HL-60 (cell line): ENCODE measurements around the gene OR8G1.

Experiments used
- DNase-seq, 2 experiments: peaks; one replicate each; pipeline ENCODE4 v3.0.0-alpha.2; 2010 to 2020; ENCODE audit warnings: low read depth in 1 of 2, low spot score in 1 of 2
- H3K27ac ChIP-seq: fragments of 250-450 bp; sonication (Bioruptor Pico); replicated peaks from 2 replicates; pipeline ENCODE4 v1.5.1; 2020; ENCODE audit warnings: mild to moderate bottlenecking, moderate library complexity
- H3K27me3 ChIP-seq: fragments of 250-450 bp; sonication (Bioruptor Pico); 2 replicates; pipeline ENCODE4 v1.5.1; 2021; ENCODE audit warnings: mild to moderate bottlenecking, moderate library complexity; ENCODE audit not compliant: insufficient read depth, poor library complexity, severe bottlenecking
- H3K4me3 ChIP-seq: replicated peaks from 2 replicates; pipeline ENCODE4 v1.5.1; 2011; ENCODE audit warnings: mild to moderate bottlenecking, control low read depth, low read length; ENCODE audit not compliant: insufficient read depth
- GABPA ChIP-seq: IDR thresholded peaks from 2 replicates; pipeline ENCODE4 v1.6.1; 2012; ENCODE audit warnings: low read depth
- POLR2AphosphoS5 ChIP-seq: IDR thresholded peaks from 2 replicates; pipeline ENCODE4 v1.6.1; 2012; ENCODE audit warnings: low read depth
- REST ChIP-seq: IDR thresholded peaks from 2 replicates; pipeline ENCODE4 v1.6.1; 2012; ENCODE audit warnings: low read depth; ENCODE audit not compliant: insufficient replicate concordance
- SPI1 ChIP-seq: IDR thresholded peaks from 2 replicates; pipeline ENCODE4 v1.6.1; 2012; ENCODE audit warnings: low read depth, mild to moderate bottlenecking, borderline replicate concordance
- TF ChIP-seq, protein P1 (sequence below): IDR thresholded peaks from one replicate; pipeline ENCODE4 v1.5.1; 2011; ENCODE audit warnings: low read length, control low read depth, inconsistent platforms; ENCODE audit not compliant: insufficient read depth

The OR8G1 gene

DNA sequence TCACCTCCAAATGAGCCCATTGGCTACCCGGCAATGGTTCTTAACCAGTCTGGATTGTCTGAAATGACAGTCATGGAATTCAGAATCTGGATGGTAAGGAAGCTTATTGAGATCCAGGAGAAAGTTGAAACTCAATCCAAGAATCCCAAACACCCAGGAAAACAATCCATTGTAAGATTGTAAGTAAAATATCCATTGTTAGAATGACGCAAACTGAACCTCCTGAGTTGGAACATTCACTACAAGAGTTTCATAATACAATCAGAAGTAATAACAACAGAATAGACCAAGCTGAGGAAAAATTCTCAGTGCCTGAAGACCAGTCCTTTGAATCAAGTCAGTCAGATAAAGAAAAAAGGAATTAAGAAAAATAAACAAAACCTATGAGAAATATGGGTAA, 37.4 kb downstream of the OR8G1 start:
- no peak for DNase-seq
- no peaks in the 10 kb centered on the region for H3K27me3 ChIP-seq
- TF ChIP-seq, protein P1, sequence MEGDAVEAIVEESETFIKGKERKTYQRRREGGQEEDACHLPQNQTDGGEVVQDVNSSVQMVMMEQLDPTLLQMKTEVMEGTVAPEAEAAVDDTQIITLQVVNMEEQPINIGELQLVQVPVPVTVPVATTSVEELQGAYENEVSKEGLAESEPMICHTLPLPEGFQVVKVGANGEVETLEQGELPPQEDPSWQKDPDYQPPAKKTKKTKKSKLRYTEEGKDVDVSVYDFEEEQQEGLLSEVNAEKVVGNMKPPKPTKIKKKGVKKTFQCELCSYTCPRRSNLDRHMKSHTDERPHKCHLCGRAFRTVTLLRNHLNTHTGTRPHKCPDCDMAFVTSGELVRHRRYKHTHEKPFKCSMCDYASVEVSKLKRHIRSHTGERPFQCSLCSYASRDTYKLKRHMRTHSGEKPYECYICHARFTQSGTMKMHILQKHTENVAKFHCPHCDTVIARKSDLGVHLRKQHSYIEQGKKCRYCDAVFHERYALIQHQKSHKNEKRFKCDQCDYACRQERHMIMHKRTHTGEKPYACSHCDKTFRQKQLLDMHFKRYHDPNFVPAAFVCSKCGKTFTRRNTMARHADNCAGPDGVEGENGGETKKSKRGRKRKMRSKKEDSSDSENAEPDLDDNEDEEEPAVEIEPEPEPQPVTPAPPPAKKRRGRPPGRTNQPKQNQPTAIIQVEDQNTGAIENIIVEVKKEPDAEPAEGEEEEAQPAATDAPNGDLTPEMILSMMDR = no peak
- TF ChIP-seq SPI1 = no peak
- no peak for TF ChIP-seq POLR2AphosphoS5
- no peak for TF ChIP-seq REST
- no peak for TF ChIP-seq GABPA
- H3K4me3 ChIP-seq = no peak overlapping the region
- no peak overlapping the region for H3K27ac ChIP-seq

DNA sequence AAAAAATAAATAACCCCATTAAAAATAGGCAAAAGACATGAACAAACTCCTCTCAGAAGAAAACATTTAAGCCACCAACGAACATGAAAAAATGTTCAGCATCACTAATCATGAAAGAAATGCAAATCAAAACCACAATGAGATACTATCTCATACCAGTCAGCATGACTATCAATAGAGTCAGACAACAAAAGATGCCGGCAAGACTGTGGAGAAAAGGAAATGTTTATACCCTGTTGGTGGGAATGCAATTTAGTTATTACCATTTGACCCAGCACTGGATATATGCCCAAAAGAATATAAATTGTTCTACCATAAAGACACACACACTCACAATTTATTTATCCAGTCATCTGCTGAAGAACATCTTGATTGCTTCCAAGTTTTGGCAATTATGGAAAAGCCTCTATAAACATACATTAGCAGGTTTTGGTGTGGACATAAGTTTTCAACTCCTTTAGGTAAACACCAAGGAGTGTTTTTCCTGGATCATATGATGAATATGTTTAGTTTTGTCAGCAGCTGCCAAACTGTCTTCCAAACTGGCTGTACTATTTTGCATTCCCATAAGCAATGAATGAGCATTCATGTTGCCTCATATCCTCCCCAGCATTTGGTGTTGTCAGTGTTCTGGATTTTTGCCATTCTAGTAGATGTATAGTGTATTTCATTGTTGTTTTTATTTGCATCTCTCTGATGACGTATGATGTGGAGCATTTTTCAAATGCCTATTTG, 44.9 kb downstream of the OR8G1 start:
- no peaks in the 10 kb centered on the region for H3K27me3 ChIP-seq
- DNase-seq = no peak
- TF ChIP-seq SPI1 = no peak
- TF ChIP-seq GABPA = no peak
- TF ChIP-seq, protein P1 = no peak
- TF ChIP-seq POLR2AphosphoS5 = no peak
- no peak for TF ChIP-seq REST
- H3K27ac ChIP-seq = no peak overlapping the region
- no peak overlapping the region for H3K4me3 ChIP-seq

GRCh38 chr11:124294687-124295086, 53.8 kb downstream of the OR8G1 start:
- no peak overlapping the region for H3K27ac ChIP-seq
- TF ChIP-seq, protein P1 = no peak
- peak; percentile 89 for TF ChIP-seq SPI1
- H3K4me3 ChIP-seq = no peak overlapping the region
- DNase-seq = peak in 1 of 2 experiments; percentile 11
- no peaks in the 10 kb centered on the region for H3K27me3 ChIP-seq

DNA sequence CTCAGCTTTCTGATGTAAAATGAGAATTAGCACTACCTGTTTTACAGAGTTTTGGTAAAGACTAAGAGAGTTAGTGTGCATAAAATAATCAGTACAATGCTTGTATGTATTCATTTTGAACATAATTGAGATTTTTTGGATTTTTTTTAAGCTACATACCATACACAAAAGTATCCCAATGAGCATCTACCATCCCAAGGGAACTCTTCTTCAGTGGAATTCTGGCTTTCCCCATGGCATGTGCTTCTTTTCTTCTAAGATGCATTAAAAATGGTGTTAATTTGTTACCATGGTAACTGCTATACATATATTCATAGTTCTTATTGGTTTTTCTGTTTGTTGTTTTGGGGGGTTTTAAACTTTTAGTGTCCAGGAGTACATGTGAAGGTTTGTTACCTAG, 55.1 kb downstream of the OR8G1 start:
- H3K27ac ChIP-seq = no peak overlapping the region
- no peak for DNase-seq
- H3K4me3 ChIP-seq = no peak overlapping the region
- no peaks in the 10 kb centered on the region for H3K27me3 ChIP-seq
- TF ChIP-seq REST (no peak), POLR2AphosphoS5 (no peak), GABPA (no peak), SPI1 (no peak)
- TF ChIP-seq, protein P1 = no peak
